Right kidney (tissue), 1 donor: ENCODE data around the gene MBOAT2.
A peak's percentile ranks its signal among the peaks of the same experiment; 100 is the strongest.

ENCODE experiments used
- DNase-seq: peaks from one replicate; pipeline ENCODE4 v3.0.0-alpha.2; 2016

The MBOAT2 gene

GRCh38 chr2:9018534-9018933, 15.1 kb upstream of the MBOAT2 start:
- no peak for DNase-seq

- no peak for DNase-seq
Observed at GRCh38 chr2:9018109-9018508, 14.6 kb upstream of the MBOAT2 start.

GRCh38 chr2:9017411-9017810, 13.9 kb upstream of the MBOAT2 start:
- no peak for DNase-seq

GRCh38 chr2:9015998-9016397, 12.5 kb upstream of the MBOAT2 start:
- DNase-seq, result no peak

GRCh38 chr2:9013403-9013802, 9.9 kb upstream of the MBOAT2 start:
- DNase-seq, result no peak

GRCh38 chr2:9010866-9011265, 7.4 kb upstream of the MBOAT2 start:
- no peak for DNase-seq

GRCh38 chr2:9008951-9009664, 5.6 kb upstream of the MBOAT2 start:
- DNase-seq, result no peak

- no peak for DNase-seq
Observed at GRCh38 chr2:9006368-9006767, 2.9 kb upstream of the MBOAT2 start.

GRCh38 chr2:9004338-9005204, 1.1 kb upstream of the MBOAT2 start:
- DNase-seq, result no peak

- DNase-seq, result peak; percentile 52
Observed at GRCh38 chr2:9003366-9003615, 193 bp downstream of the MBOAT2 start.

GRCh38 chr2:9002637-9003365, 683 bp downstream of the MBOAT2 start:
- DNase-seq, result peak; percentile 76

GRCh38 chr2:9002313-9002636, 1.2 kb downstream of the MBOAT2 start:
- peak; percentile 15 for DNase-seq

- DNase-seq, result no peak
Observed at GRCh38 chr2:9001778-9002177, 1.7 kb downstream of the MBOAT2 start.

GRCh38 chr2:9001229-9001628, 2.3 kb downstream of the MBOAT2 start:
- DNase-seq, result no peak

- DNase-seq, result no peak
Observed at GRCh38 chr2:9000442-9000841, 3.0 kb downstream of the MBOAT2 start.

GRCh38 chr2:8999797-9000196, 3.7 kb downstream of the MBOAT2 start:
- no peak for DNase-seq

- no peak for DNase-seq
Observed at GRCh38 chr2:8999102-8999446, 4.4 kb downstream of the MBOAT2 start.

- no peak for DNase-seq
Observed at GRCh38 chr2:8998418-8999101, 4.9 kb downstream of the MBOAT2 start.

- no peak for DNase-seq
Observed at GRCh38 chr2:8997631-8998030, 5.9 kb downstream of the MBOAT2 start.

GRCh38 chr2:8997108-8997507, 6.4 kb downstream of the MBOAT2 start:
- DNase-seq, result no peak

- DNase-seq, result no peak
Observed at GRCh38 chr2:8996006-8996405, 7.5 kb downstream of the MBOAT2 start.

GRCh38 chr2:8994386-8994785, 9.1 kb downstream of the MBOAT2 start:
- DNase-seq, result no peak

- no peak for DNase-seq
Observed at GRCh38 chr2:8993902-8994278, 9.6 kb downstream of the MBOAT2 start.
